Measurements from ENCODE around the gene ASB11. TPM values are rescaled to one million over a fixed set of nuclear protein-coding genes. Genes with fewer than 3 reads are reported as not detected.

ASB11 gene
- total RNA-seq, 1 donor from 2014 or later: not detected

DNA sequence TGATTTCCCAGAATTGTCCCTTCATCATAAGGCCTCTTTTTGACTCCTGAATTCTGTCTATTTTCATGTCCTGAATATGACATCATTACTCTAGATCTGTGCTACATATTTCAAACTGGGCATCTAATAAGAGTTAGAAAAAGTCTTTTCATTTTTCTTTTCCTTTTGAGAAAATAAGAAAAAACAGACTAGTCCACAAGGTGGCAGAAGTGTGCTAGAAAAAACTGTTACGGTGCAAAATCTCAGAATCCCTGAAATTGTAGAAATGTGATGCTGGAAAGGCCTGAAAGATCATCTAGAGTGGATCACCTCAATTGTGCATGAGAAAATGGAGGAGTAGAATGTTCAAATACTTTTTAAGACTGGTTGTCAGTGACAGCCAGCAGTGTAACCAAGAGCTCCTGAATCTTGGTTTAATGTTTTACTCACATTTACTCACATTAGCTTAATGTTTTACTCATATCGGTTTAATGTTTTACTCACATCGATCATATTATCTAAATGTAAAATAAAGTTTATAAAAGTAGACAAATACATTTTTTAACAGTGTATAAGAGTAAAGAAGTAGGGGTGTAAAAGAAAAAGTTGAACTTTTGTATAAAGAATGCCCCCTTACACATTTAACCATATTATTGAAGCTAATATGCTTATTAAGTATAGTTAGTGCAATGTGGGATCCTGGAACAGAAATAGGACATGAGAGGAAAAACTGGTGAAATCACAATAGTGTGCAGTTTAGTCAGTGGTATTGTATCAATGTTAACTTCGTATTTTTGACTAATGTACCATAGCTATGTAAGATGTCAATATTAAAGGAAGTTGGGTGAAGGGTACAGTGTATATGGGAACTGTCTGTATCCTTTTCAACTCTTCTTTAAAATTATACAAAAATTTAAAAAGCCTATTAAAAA is 15.2 kb downstream of the ASB11 start:
- Mint-ChIP-seq H3K36me3 (ENCODE audit: low read depth, unreplicated experiment) (no peaks in the 10 kb centered on the region), H3K27me3 (ENCODE audit: unreplicated experiment) (no peaks in the 10 kb centered on the region), H3K4me1 (ENCODE audit: unreplicated experiment) (peaks cover 23% of the 10 kb centered on the region), H3K27ac (ENCODE audit: unreplicated experiment) (peak overlapping the region; percentile 87), H3K9me3 (ENCODE audit: unreplicated experiment) (no peaks in the 10 kb centered on the region), H3K4me3 (ENCODE audit: unreplicated experiment) (peak overlapping the region; percentile 3)
- TF ChIP-seq CTCF (IDR thresholded peaks at IDR 0.05; ENCODE audit: unreplicated experiment): peak; percentile 31
- no peak for DNase-seq (ENCODE audit: low spot score)

DNA sequence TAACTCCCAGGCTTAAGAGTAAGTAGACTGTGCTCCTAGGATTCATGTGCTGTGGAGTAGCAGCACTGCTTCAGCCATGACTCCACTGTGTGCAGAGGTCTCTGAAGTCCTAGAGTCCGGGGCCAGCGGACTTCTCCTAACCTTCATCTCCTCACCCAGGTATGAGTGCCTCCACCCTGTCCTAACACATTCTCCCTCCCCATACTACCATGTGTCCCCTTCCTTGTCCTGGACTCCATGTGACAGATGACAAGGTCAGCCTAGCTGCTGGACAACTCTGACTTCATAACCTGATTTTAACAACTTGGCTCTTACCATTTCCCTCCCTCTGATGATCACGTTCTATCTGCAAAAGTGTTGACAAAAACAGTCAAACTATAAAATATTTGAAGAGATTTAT is 16.7 kb downstream of the ASB11 start:
- DNase-seq (ENCODE audit: low spot score): no peak
- Mint-ChIP-seq H3K36me3 (ENCODE audit: low read depth, unreplicated experiment) (no peaks in the 10 kb centered on the region), H3K27me3 (ENCODE audit: unreplicated experiment) (no peaks in the 10 kb centered on the region), H3K4me1 (ENCODE audit: unreplicated experiment) (peaks cover 23% of the 10 kb centered on the region), H3K9me3 (ENCODE audit: unreplicated experiment) (no peaks in the 10 kb centered on the region), H3K4me3 (ENCODE audit: unreplicated experiment) (peak overlapping the region; percentile 18), H3K27ac (ENCODE audit: unreplicated experiment) (peak overlapping the region; percentile 98)
- TF ChIP-seq CTCF (IDR thresholded peaks at IDR 0.05; ENCODE audit: unreplicated experiment): no peak

- Mint-ChIP-seq H3K4me3 (ENCODE audit: unreplicated experiment) (peak overlapping the region; percentile 56), H3K27ac (ENCODE audit: unreplicated experiment) (peak overlapping the region; percentile 98), H3K27me3 (ENCODE audit: unreplicated experiment) (no peaks in the 10 kb centered on the region), H3K4me1 (ENCODE audit: unreplicated experiment) (peaks cover 23% of the 10 kb centered on the region), H3K9me3 (ENCODE audit: unreplicated experiment) (no peaks in the 10 kb centered on the region), H3K36me3 (ENCODE audit: low read depth, unreplicated experiment) (no peaks in the 10 kb centered on the region)
- no peak for DNase-seq (ENCODE audit: low spot score)
- no peak for TF ChIP-seq CTCF (IDR thresholded peaks at IDR 0.05; ENCODE audit: unreplicated experiment)
These were observed 17.2 kb downstream of the ASB11 start for GRCh38 chrX:15298201-15298600.

DNA sequence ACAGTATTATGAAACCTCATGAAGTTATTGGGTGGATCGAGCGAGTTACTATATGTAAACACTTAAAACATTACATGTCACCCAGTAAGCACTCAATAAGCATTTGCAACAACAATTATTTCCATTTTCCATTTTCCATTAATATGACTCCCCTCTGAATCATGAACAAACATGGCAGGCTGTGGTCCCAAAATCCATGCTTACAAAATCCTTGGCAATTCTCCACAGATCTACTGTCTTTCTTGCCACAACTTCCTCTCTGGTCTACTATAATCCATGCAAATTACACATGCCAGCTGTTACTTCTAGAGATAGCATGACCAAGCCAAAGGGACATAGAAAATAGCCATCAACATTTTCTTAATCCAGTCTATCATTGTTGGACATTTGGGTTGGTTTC is 22.0 kb downstream of the ASB11 start:
- H3K4me1 Mint-ChIP-seq (ENCODE audit: unreplicated experiment): peaks cover 9% of the 10 kb centered on the region
- no peak overlapping the region for H3K4me3 Mint-ChIP-seq (ENCODE audit: unreplicated experiment)
- no peaks in the 10 kb centered on the region for H3K27me3 Mint-ChIP-seq (ENCODE audit: unreplicated experiment)
- no peak for TF ChIP-seq CTCF (IDR thresholded peaks at IDR 0.05; ENCODE audit: unreplicated experiment)
- H3K27ac Mint-ChIP-seq (ENCODE audit: unreplicated experiment): no peak overlapping the region
- no peak for DNase-seq (ENCODE audit: low spot score)
- no peaks in the 10 kb centered on the region for H3K36me3 Mint-ChIP-seq (ENCODE audit: low read depth, unreplicated experiment)
- H3K9me3 Mint-ChIP-seq (ENCODE audit: unreplicated experiment): no peaks in the 10 kb centered on the region

DNA sequence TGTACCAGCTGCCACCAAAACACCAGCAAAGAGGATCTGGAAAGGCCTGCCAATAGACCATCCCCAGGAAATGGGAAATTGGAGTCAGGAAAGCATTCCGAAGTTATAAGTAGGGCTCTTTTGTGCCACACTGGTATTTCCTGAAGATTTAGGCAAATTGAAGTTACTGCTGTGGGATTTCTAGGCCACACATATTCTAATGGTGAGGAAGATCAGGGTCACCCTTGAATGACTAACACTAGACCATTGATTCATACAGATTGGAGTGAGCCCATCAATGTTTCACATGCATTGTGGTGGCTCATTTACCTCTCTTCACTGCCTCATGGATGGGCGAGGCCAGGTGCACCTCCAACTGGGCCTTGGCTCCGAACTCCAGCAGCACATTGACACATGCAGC is 22.6 kb downstream of the ASB11 start:
- Mint-ChIP-seq H3K27ac (ENCODE audit: unreplicated experiment) (no peak overlapping the region), H3K27me3 (ENCODE audit: unreplicated experiment) (no peaks in the 10 kb centered on the region), H3K4me3 (ENCODE audit: unreplicated experiment) (no peak overlapping the region), H3K9me3 (ENCODE audit: unreplicated experiment) (no peaks in the 10 kb centered on the region), H3K4me1 (ENCODE audit: unreplicated experiment) (peaks cover 3% of the 10 kb centered on the region), H3K36me3 (ENCODE audit: low read depth, unreplicated experiment) (no peaks in the 10 kb centered on the region)
- no peak for DNase-seq (ENCODE audit: low spot score)
- TF ChIP-seq CTCF (IDR thresholded peaks at IDR 0.05; ENCODE audit: unreplicated experiment): no peak
